Natural killer cell (primary cell): ENCODE data around the gene CDH13. TPM values are rescaled to one million over a fixed set of nuclear protein-coding genes. Genes with fewer than 3 reads are reported as not detected.

ENCODE experiments used
- ATAC-seq, 3 donors: fragments of 150-1000 bp in 2 of 3; fragments of 200-7000 bp in 1 of 3; cut with Tn5 transposase; 1 replicate in 1 of 3; 2 replicates in 2 of 3; pipeline ENCODE4 v1.10.0; 2021; ENCODE audit warnings: mild to moderate bottlenecking in 2 of 3, moderate library complexity in 2 of 3
- DNase-seq, 2 donors: peaks; one replicate each; pipeline versions ENCODE4 v3.0.0 to v3.0.0-alpha.2; 2013 to 2021; ENCODE audit warnings: mixed read lengths in 1 of 2
- H3K27ac ChIP-seq: one replicate; pipeline ENCODE4 v1.5.1; 2013; ENCODE audit warnings: mild to moderate bottlenecking, low read length
- H3K27me3 ChIP-seq: one replicate; pipeline ENCODE4 v1.6.1; 2013; ENCODE audit warnings: low read length; ENCODE audit not compliant: control insufficient read depth, insufficient read depth
- H3K36me3 ChIP-seq: one replicate; pipeline ENCODE4 v1.6.1; 2013; ENCODE audit warnings: low read length; ENCODE audit not compliant: control insufficient read depth, insufficient read depth
- H3K4me1 ChIP-seq: one replicate; pipeline ENCODE4 v1.6.1; 2013; ENCODE audit warnings: low read length; ENCODE audit not compliant: control insufficient read depth, insufficient read depth
- H3K4me3 ChIP-seq: one replicate; pipeline ENCODE4 v1.5.1; 2013; ENCODE audit warnings: low read length
- H3K9me3 ChIP-seq: one replicate; pipeline ENCODE4 v1.6.1; 2013; ENCODE audit warnings: low read length; ENCODE audit not compliant: control insufficient read depth, insufficient read depth
- H3K27ac Mint-ChIP-seq, 2 donors: one replicate each; pipeline ENCODE4 v1.8.0; 2022; ENCODE audit warnings: mild to moderate bottlenecking in 2 of 2, mixed read lengths in 2 of 2, moderate library complexity in 1 of 2
- H3K27me3 Mint-ChIP-seq, 2 donors: one replicate each; pipeline ENCODE4 v1.8.0; 2022; ENCODE audit warnings: low read depth in 2 of 2, mixed read lengths in 2 of 2
- H3K36me3 Mint-ChIP-seq: one replicate; pipeline ENCODE4 v1.8.0; 2022; ENCODE audit warnings: mixed read lengths
- H3K4me1 Mint-ChIP-seq, 2 donors: one replicate each; pipeline ENCODE4 v1.8.0; 2022; ENCODE audit warnings: mixed read lengths in 2 of 2
- H3K4me3 Mint-ChIP-seq: one replicate; pipeline ENCODE4 v1.8.0; 2022; ENCODE audit warnings: mild to moderate bottlenecking, moderate library complexity, mixed read lengths
- H3K9me3 Mint-ChIP-seq, 2 donors: one replicate each; pipeline ENCODE4 v1.8.0; 2022; ENCODE audit warnings: mixed read lengths in 2 of 2
- WGBS: methylation state at CpG from one replicate; pipeline ENCODE4 v1.1.7; 2013; ENCODE audit warnings: missing lambda C conversion rate; ENCODE audit not compliant: insufficient coverage; 5-methylcytosine and 5-hydroxymethylcytosine counted together
- intact Hi-C: fragments of 100-400 bp; cut with micrococcal nuclease; formaldehyde crosslinking; loops from one replicate; pipeline ENCODE4 v1.14.2; 2022
- total RNA-seq, 4 donors: library from RNA; stranded (reverse); fragments of 120-200 nt in 1 of 4; gene quantifications; one replicate each; pipeline versions ENCODE4 v1.2.3 to v1.2.4, GENCODE V29; 2013 to 2022
- TF ChIP-seq, protein P1 (sequence below): fragments of 200-600 bp; IDR thresholded peaks from one replicate; pipeline ENCODE4 v1.8.0; 2022; ENCODE audit warnings: antibody characterized with exemption

Gene CDH13
- total RNA-seq, 3 donors from 2014 or later (not counting 1 experiment from before 2014, with no cell fraction given): not detected

DNA sequence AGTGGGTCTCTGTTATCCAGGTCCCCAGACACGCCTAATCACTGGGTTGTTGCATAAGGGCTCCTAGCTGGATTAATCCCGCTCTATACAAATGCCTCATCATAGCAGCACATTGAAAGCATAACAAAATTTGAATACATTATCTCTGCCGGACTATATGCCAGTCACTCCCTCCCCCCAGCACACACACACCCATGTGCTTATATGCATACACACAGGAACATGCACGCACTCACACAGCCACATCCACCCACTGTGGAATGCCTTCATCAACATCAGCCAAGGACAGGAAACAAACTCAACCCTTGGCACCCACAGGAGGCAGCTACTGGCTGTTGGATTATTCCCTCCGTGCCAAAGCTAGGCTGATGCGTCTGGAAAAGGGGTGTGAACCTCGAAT lies 3.5 kb upstream of the CDH13 start:
- H3K4me1 Mint-ChIP-seq: peaks cover 0 to 10% of the 10 kb centered on the region in 2 donors
- H3K27me3 Mint-ChIP-seq: peaks cover 34 to 47% of the 10 kb centered on the region in 2 donors
- H3K4me1 ChIP-seq: peaks cover 5% of the 10 kb centered on the region
- no peak overlapping the region for H3K27ac ChIP-seq
- no peak overlapping the region for H3K4me3 ChIP-seq
- ATAC-seq: no peak
- no peaks in the 10 kb centered on the region for H3K9me3 Mint-ChIP-seq
- no peaks in the 10 kb centered on the region for H3K9me3 ChIP-seq
- peaks cover 15% of the 10 kb centered on the region for H3K27me3 ChIP-seq
- no peak overlapping the region for H3K4me3 Mint-ChIP-seq
- WGBS: 83% methylated on average over 7 of the region's 7 CpGs
- intact Hi-C loops: no loop called here
- DNase-seq: no peak
- H3K36me3 ChIP-seq: no peaks in the 10 kb centered on the region
- H3K27ac Mint-ChIP-seq: no peak overlapping the region
- TF ChIP-seq, protein P1, sequence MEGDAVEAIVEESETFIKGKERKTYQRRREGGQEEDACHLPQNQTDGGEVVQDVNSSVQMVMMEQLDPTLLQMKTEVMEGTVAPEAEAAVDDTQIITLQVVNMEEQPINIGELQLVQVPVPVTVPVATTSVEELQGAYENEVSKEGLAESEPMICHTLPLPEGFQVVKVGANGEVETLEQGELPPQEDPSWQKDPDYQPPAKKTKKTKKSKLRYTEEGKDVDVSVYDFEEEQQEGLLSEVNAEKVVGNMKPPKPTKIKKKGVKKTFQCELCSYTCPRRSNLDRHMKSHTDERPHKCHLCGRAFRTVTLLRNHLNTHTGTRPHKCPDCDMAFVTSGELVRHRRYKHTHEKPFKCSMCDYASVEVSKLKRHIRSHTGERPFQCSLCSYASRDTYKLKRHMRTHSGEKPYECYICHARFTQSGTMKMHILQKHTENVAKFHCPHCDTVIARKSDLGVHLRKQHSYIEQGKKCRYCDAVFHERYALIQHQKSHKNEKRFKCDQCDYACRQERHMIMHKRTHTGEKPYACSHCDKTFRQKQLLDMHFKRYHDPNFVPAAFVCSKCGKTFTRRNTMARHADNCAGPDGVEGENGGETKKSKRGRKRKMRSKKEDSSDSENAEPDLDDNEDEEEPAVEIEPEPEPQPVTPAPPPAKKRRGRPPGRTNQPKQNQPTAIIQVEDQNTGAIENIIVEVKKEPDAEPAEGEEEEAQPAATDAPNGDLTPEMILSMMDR: no peak
- no peaks in the 10 kb centered on the region for H3K36me3 Mint-ChIP-seq

DNA sequence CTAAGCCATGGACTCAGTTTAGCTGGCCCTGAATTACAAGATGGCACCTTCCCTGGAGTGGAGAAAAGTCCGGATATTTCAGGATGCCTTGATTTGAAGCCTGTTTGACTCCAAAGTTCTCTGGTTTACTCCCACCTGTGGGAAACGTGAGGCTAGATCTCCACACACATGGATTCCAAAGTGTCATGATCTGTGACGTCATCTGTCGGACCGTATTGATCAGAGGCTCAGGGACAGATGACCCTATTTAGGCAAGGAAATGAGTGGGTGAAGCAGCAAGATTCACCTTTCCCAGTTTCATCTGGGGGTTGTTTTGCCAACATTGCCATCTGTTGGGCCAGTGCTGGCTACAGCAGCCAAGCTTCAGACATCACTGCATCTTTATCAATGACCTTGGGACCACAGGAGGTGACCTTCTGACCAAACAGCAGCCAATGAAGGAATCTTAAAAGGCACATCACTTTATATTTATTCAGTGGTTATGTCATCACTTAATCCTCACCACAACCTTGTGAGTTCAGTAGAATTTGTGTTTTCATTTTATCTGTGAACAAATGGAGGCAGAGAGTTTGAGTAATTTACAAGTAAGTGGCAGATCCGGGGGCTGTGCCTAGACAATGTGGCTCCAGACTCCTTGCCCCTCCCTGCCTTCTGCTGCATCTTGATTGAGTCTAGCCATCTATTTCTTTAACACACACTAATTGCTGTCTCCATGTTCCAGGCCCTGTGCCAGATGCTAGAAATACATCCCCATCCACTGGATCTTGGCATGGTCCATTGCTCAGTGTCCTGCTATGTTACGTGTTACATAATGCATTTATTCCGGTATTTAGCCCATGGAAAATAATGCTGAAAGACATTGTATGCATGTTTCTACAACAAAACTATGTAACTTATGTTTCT lies 1.5 kb upstream of the CDH13 start:
- no peak for ATAC-seq
- no peak overlapping the region for H3K4me3 ChIP-seq
- WGBS: 88% methylated on average over 8 of the region's 8 CpGs
- H3K4me3 Mint-ChIP-seq: no peak overlapping the region
- H3K27ac Mint-ChIP-seq: no peak overlapping the region
- peaks cover 5% of the 10 kb centered on the region for H3K4me1 ChIP-seq
- no peaks in the 10 kb centered on the region for H3K36me3 Mint-ChIP-seq
- DNase-seq: no peak
- H3K36me3 ChIP-seq: no peaks in the 10 kb centered on the region
- intact Hi-C loops: no loop called here
- no peaks in the 10 kb centered on the region for H3K9me3 ChIP-seq
- H3K4me1 Mint-ChIP-seq: peaks cover 0 to 10% of the 10 kb centered on the region in 2 donors
- peaks cover 20% of the 10 kb centered on the region for H3K27me3 ChIP-seq
- TF ChIP-seq, protein P1: no peak
- no peaks in the 10 kb centered on the region for H3K9me3 Mint-ChIP-seq
- no peak overlapping the region for H3K27ac ChIP-seq
- H3K27me3 Mint-ChIP-seq: peaks cover 55 to 58% of the 10 kb centered on the region in 2 donors

GRCh38 chr16:82628088-82628423 lies 1.3 kb downstream of the CDH13 start:
- H3K36me3 ChIP-seq: no peaks in the 10 kb centered on the region
- H3K36me3 Mint-ChIP-seq: no peaks in the 10 kb centered on the region
- peaks cover 0 to 15% of the 10 kb centered on the region in 2 donors for H3K4me1 Mint-ChIP-seq
- H3K9me3 Mint-ChIP-seq: no peaks in the 10 kb centered on the region
- no peaks in the 10 kb centered on the region for H3K9me3 ChIP-seq
- H3K4me3 Mint-ChIP-seq: no peak overlapping the region
- no peak overlapping the region for H3K4me3 ChIP-seq
- H3K27ac ChIP-seq: no peak overlapping the region
- no peak overlapping the region for H3K27ac Mint-ChIP-seq
- TF ChIP-seq, protein P1: no peak
- 17% methylated on average over 13 of the region's 13 CpGs for WGBS
- peaks cover 56 to 65% of the 10 kb centered on the region in 2 donors for H3K27me3 Mint-ChIP-seq
- DNase-seq (no peak), ATAC-seq (no peak)
- intact Hi-C loops: no loop called here
- H3K4me1 ChIP-seq: peaks cover 5% of the 10 kb centered on the region
- H3K27me3 ChIP-seq: peaks cover 20% of the 10 kb centered on the region
